ENCODE data around the gene B4GALNT4. TPM values are rescaled to one million over a fixed set of nuclear protein-coding genes. Genes with fewer than 3 reads are reported as not detected.

Gene B4GALNT4
- total RNA-seq, 4 donors from 2014 or later: not detected

- Histone ChIP-seq H3K27me3 (peaks cover 44 to 57% (median 46%) of the 10 kb centered on the region in 3 donors), H3K9me3 (no peaks in the 10 kb centered on the region), H3K27ac (no peak overlapping the region), H3K4me3 (no peak overlapping the region), H3K4me1 (peaks cover 0 to 4% of the 10 kb centered on the region in 2 donors), H3K36me3 (no peaks in the 10 kb centered on the region)
- ATAC-seq: no peak
- in situ Hi-C loops (cut with MboI; ENCODE audit: low sequenced_read_pairs in 4 of 4): no loop called here
- intact Hi-C loops (cut with DNase I; ENCODE audit: low total_unique reads): no loop called here
- TF ChIP-seq CTCF (IDR thresholded peaks at IDR 0.05 in 4 of 5, conservative IDR thresholded peaks at IDR 0.05 in 1 of 5) (no peak), POLR2A (IDR thresholded peaks at IDR 0.05) (no peak)
- DNase-seq: no peak
Measured at GRCh38 chr11:368414-369335, 624 bp upstream of the B4GALNT4 start.

GRCh38 chr11:370070-370941 is 1.0 kb downstream of the B4GALNT4 start:
- H3K4me3 ChIP-seq: no peak overlapping the region
- H3K27ac ChIP-seq: no peak overlapping the region
- intact Hi-C loops (cut with DNase I; ENCODE audit: low total_unique reads): no loop called here
- TF ChIP-seq CTCF (IDR thresholded peaks at IDR 0.05 in 4 of 5, conservative IDR thresholded peaks at IDR 0.05 in 1 of 5) (no peak), POLR2A (IDR thresholded peaks at IDR 0.05) (no peak)
- H3K27me3 ChIP-seq: peaks cover 34 to 45% (median 34%) of the 10 kb centered on the region in 3 donors
- DNase-seq (no peak), ATAC-seq (no peak)
- no peaks in the 10 kb centered on the region for H3K9me3 ChIP-seq
- H3K36me3 ChIP-seq: no peaks in the 10 kb centered on the region
- in situ Hi-C loops (cut with MboI; ENCODE audit: low sequenced_read_pairs in 4 of 4): no loop called here
- H3K4me1 ChIP-seq: peaks cover 0 to 4% of the 10 kb centered on the region in 2 donors

- H3K4me3 ChIP-seq: no peak overlapping the region
- no peaks in the 10 kb centered on the region for H3K36me3 ChIP-seq
- DNase-seq (no peak), ATAC-seq (no peak)
- no peak overlapping the region for H3K27ac ChIP-seq
- peaks cover 0 to 4% of the 10 kb centered on the region in 2 donors for H3K4me1 ChIP-seq
- TF ChIP-seq POLR2A (IDR thresholded peaks at IDR 0.05): no peak
- no peak for TF ChIP-seq CTCF (IDR thresholded peaks at IDR 0.05 in 4 of 5, conservative IDR thresholded peaks at IDR 0.05 in 1 of 5)
- intact Hi-C loops (cut with DNase I; ENCODE audit: low total_unique reads) (no loop called here), in situ Hi-C loops (cut with MboI; ENCODE audit: low sequenced_read_pairs in 4 of 4) (no loop called here)
- no peaks in the 10 kb centered on the region for H3K9me3 ChIP-seq
- peaks cover 30 to 39% (median 30%) of the 10 kb centered on the region in 3 donors for H3K27me3 ChIP-seq
Measured at GRCh38 chr11:371051-371450, 1.8 kb downstream of the B4GALNT4 start.

GRCh38 chr11:371716-372590 is 2.7 kb downstream of the B4GALNT4 start:
- no peaks in the 10 kb centered on the region for H3K36me3 ChIP-seq
- no peak overlapping the region for H3K4me3 ChIP-seq
- in situ Hi-C loops (cut with MboI; ENCODE audit: low sequenced_read_pairs in 4 of 4): no loop called here
- H3K27ac ChIP-seq: no peak overlapping the region
- no peak for ATAC-seq
- peaks cover 23 to 34% (median 26%) of the 10 kb centered on the region in 3 donors for H3K27me3 ChIP-seq
- no peaks in the 10 kb centered on the region for H3K9me3 ChIP-seq
- TF ChIP-seq POLR2A (IDR thresholded peaks at IDR 0.05) (no peak), CTCF (IDR thresholded peaks at IDR 0.05 in 4 of 5, conservative IDR thresholded peaks at IDR 0.05 in 1 of 5) (no peak)
- intact Hi-C loops (cut with DNase I; ENCODE audit: low total_unique reads): no loop called here
- no peak for DNase-seq
- H3K4me1 ChIP-seq: peaks cover 0 to 4% of the 10 kb centered on the region in 2 donors

Data from gastrocnemius medialis (tissue), 4 donors.